ENCODE measurements around the gene ZBTB20.
"Not testable (repeated sequence)": the region's sequence is repeated elsewhere in the genome, so short reads cannot be mapped to it uniquely, and the experiment has no call there.

Gene ZBTB20

GRCh38 chr3:114812541-114813238 lies 334.4 kb downstream of the ZBTB20 start:
- not testable (repeated sequence) for DNase-seq

GRCh38 chr3:114809668-114810413 lies 337.2 kb downstream of the ZBTB20 start:
- DNase-seq = no peak

- no peak for DNase-seq
Observed at GRCh38 chr3:114804099-114804498, 343.0 kb downstream of the ZBTB20 start.

GRCh38 chr3:114803042-114803695 lies 343.9 kb downstream of the ZBTB20 start:
- no peak for DNase-seq

- DNase-seq = no peak
Observed at GRCh38 chr3:114800272-114801031, 346.6 kb downstream of the ZBTB20 start.

- DNase-seq = no peak
Observed at GRCh38 chr3:114799816-114800215, 347.3 kb downstream of the ZBTB20 start.

- no peak for DNase-seq
Observed at GRCh38 chr3:114796796-114797195, 350.3 kb downstream of the ZBTB20 start.

GRCh38 chr3:114794894-114795630 lies 352.0 kb downstream of the ZBTB20 start:
- DNase-seq = no peak

- DNase-seq = no peak
Observed at GRCh38 chr3:114792159-114792918, 354.7 kb downstream of the ZBTB20 start.

GRCh38 chr3:114790752-114791151 lies 356.3 kb downstream of the ZBTB20 start:
- DNase-seq = no peak

- DNase-seq = no peak
Observed at GRCh38 chr3:114789803-114790202, 357.3 kb downstream of the ZBTB20 start.

GRCh38 chr3:114775395-114775794 lies 371.7 kb downstream of the ZBTB20 start:
- DNase-seq = no peak

GRCh38 chr3:114770874-114771273 lies 376.2 kb downstream of the ZBTB20 start:
- DNase-seq = no peak

- no peak for DNase-seq
Observed at GRCh38 chr3:114764056-114764492, 383.0 kb downstream of the ZBTB20 start.

- no peak for DNase-seq
Observed at GRCh38 chr3:114762144-114762543, 384.9 kb downstream of the ZBTB20 start.

- no peak for DNase-seq
Observed at GRCh38 chr3:114760679-114761078, 386.4 kb downstream of the ZBTB20 start.

- no peak for DNase-seq
Observed at GRCh38 chr3:114758831-114759699, 388.0 kb downstream of the ZBTB20 start.

- no peak for DNase-seq
Observed at GRCh38 chr3:114756506-114757279, 390.4 kb downstream of the ZBTB20 start.

GRCh38 chr3:114746502-114746901 lies 400.6 kb downstream of the ZBTB20 start:
- DNase-seq = no peak

Measured in right hindlimb (tissue), 1 donor.